ENCODE data around the gene PRR33. TPM values are rescaled to one million over a fixed set of nuclear protein-coding genes. Genes with fewer than 3 reads are reported as not detected.

The PRR33 gene
- total and polyA plus RNA-seq, 4 donors = not detected

- DNase-seq (ENCODE audit: low spot score) = no peak
- 87% methylated on average over 37 of the region's 37 CpGs for WGBS
- Histone ChIP-seq H3K9ac (ENCODE audit: low read depth in 1 of 2, low read length in 2 of 2) (no peak overlapping the region), H3K27ac (ENCODE audit: low read depth in 1 of 2, low read length in 2 of 2) (no peak overlapping the region), H3K4me3 (ENCODE audit: low read depth in 1 of 3, low read length in 3 of 3) (no peak overlapping the region), H3K4me1 (ENCODE audit: control insufficient read depth in 4 of 4, insufficient read depth in 4 of 4, low read length in 3 of 4) (peaks cover 0 to 6% (median 3%) of the 10 kb centered on the region in 4 donors), H3K9me3 (ENCODE audit: control insufficient read depth in 4 of 4, low read length in 3 of 4) (no peaks in the 10 kb centered on the region), H3K36me3 (ENCODE audit: control insufficient read depth in 4 of 4, insufficient read depth in 3 of 4, low read depth in 1 of 4, low read length in 3 of 4) (no peaks in the 10 kb centered on the region), H3K27me3 (ENCODE audit: control insufficient read depth in 4 of 4, insufficient read depth in 4 of 4, low read length in 3 of 4) (no peaks in the 10 kb centered on the region)
- TF ChIP-seq RAD21 (IDR thresholded peaks at IDR 0.05) (no peak), HNF4A (conservative IDR thresholded peaks at IDR 0.05) (no peak), ATF3 (IDR thresholded peaks at IDR 0.05) (no peak), GABPA (IDR thresholded peaks at IDR 0.05 in 1 of 2, conservative IDR thresholded peaks at IDR 0.05 in 1 of 2) (no peak), SP1 (IDR thresholded peaks at IDR 0.05) (no peak), HNF4G (IDR thresholded peaks at IDR 0.05) (no peak), ZBTB33 (IDR thresholded peaks at IDR 0.05) (no peak), FOXA1 (IDR thresholded peaks at IDR 0.05) (no peak), RXRA (IDR thresholded peaks at IDR 0.05) (no peak), EGR1 (IDR thresholded peaks at IDR 0.05; ENCODE audit: low read depth in 2 of 2) (no peak), MAX (IDR thresholded peaks at IDR 0.05) (no peak), JUND (IDR thresholded peaks at IDR 0.05) (no peak), CTCF (IDR thresholded peaks at IDR 0.05; ENCODE audit: low read depth, low read length, missing input control) (no peak), TAF1 (conservative IDR thresholded peaks at IDR 0.05) (no peak), YY1 (IDR thresholded peaks at IDR 0.05) (no peak), NR2F2 (IDR thresholded peaks at IDR 0.05) (no peak), FOXA2 (IDR thresholded peaks at IDR 0.05) (no peak), REST (IDR thresholded peaks at IDR 0.05) (no peak)
Observed at GRCh38 chr11:1840780-1841480, 50.8 kb downstream of the PRR33 start.
